ENCODE data around the gene S100A8. TPM values are rescaled to one million over a fixed set of nuclear protein-coding genes. Genes with fewer than 3 reads are reported as not detected.
"Not testable (repeated sequence)": the region's sequence is repeated elsewhere in the genome, so short reads cannot be mapped to it uniquely, and the experiment has no call there.

The S100A8 gene
- total RNA-seq, 1 donor from 2014 or later = 79.9 TPM

DNA sequence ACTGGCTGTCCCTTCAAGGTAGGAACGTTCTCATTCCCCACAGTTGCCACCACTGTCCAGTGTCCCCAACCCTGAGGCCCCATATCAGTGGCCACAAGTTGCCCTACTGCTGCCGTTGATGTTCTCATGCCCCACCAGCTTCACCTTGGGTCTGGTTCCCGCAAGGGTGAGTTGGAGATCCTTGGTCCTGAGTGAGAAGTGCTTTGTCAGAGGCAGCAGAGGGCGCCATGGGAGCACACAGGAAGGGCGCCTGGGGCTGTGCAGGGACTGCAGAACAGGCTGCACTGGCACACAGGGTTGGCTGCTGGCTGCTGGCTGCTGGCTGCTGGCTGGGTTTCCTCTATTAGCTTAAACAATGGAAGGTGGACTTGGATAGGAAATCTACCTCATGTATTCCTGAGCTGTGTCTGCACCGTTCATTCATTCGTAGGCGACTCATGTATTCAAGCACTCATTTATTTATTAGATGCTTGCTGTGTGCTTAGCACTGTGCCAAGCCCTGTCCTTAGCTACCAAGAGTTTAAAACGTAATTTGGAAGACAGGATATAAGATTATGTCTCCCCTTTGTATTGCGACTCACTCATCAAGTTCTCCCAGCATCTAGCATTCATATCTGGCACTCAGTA is 35.3 kb downstream of the S100A8 start:
- peak; percentile 93 for DNase-seq (ENCODE audit: missing footprints)
- ATAC-seq = peak; percentile 29
- intact Hi-C loops (cut with DNase I) = loop anchor here (10.0 kb wide), 2 partner anchors 319 to 419 kb away; partner anchors contain the start of genes ILF2, NPR1 and SLC27A3

- intact Hi-C loops (cut with DNase I) = loop anchor here (10.0 kb wide), 2 partner anchors 320 to 420 kb away; partner anchors contain the start of genes ILF2, NPR1 and SLC27A3
- ATAC-seq (no peak), DNase-seq (ENCODE audit: missing footprints) (no peak)
These were observed 36.2 kb downstream of the S100A8 start for GRCh38 chr1:153354515-153355193.

DNA sequence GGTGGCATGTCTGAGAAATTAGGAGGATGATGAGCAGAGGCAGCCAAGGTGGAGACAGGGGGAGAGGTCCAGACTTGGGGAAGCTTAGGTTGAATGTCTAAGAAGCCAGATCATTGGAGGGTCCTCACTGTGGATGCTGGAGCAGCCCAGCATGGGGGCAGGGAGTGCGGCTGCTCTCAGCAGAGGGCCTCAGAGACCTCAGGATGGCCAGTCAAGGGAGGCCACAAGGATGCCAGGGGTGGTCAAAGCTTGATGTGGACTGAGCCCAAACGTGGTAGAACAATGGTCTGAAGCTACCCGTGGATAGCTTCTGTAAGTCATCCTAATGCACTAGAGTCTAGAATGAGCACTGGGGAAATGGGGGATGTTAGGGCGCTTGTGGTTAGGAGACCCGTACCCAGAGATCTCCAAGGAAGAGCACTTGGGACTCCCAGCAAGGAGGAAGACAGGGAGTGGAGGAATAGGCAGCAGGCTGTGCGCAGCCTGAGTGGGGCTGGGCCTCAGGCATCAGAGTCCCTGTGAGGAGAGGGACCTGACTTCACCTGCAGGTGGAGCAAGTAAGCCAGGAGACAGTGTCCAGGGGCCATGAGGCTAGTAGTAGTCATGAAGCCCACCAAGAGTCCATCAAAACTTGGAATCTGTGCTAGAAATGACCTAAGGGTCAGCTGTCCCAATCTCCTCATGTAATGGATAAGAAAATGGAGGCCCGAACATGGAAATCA is 37.5 kb downstream of the S100A8 start:
- intact Hi-C loops (cut with DNase I) = loop anchor here (10.0 kb wide), 2 partner anchors 321 to 421 kb away; partner anchors contain the start of genes ILF2, NPR1 and SLC27A3
- ATAC-seq (no peak), DNase-seq (ENCODE audit: missing footprints) (no peak)

GRCh38 chr1:153352523-153352922 is 38.4 kb downstream of the S100A8 start:
- intact Hi-C loops (cut with DNase I) = loop anchor here (1.0 to 10.0 kb wide), 3 partner anchors 143 to 422 kb away; partner anchors contain the start of genes ILF2, NPR1 and SLC27A3
- ATAC-seq (peak; percentile 84), DNase-seq (ENCODE audit: missing footprints) (peak; percentile 81)

DNA sequence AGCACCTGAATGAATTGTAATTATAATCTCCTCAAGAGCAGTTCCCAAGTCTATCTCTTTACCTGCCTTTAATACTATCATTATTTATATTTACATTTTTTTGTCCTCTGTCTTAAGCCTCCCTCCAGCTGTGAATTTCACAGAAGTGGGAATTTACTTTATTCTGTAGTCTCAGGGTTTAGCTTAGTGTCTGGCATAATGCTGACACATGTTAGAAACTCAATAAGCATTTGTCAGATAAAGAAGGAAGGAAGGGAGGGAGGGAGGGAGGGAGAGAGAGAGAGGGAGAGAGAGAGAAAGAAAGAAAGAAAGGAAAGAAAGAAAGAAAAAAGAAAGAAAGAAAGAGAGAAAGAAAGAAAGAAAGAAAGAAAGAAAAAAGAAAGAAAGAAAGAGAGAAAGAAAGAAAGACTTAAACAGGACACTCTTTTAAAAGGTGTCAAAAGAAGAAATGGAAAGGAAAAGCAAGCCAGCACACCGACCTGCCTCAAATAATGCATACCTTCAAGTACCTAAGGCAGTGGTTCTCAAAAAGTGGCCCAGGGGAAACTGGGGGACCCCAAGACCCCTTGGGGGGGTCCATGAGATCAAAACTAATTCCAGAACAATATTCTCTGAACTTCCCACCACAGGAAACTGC is 40.4 kb downstream of the S100A8 start:
- ATAC-seq (no peak), DNase-seq (ENCODE audit: missing footprints) (no peak)
- intact Hi-C loops (cut with DNase I) = loop anchor here (10.0 kb wide), 2 partner anchors 324 to 424 kb away; partner anchors contain the start of genes ILF2, NPR1 and SLC27A3

GRCh38 chr1:153349363-153350320 is 41.2 kb downstream of the S100A8 start:
- DNase-seq (ENCODE audit: missing footprints) = no peak
- ATAC-seq = no peak
- intact Hi-C loops (cut with DNase I) = loop anchor here (10.0 kb wide), 2 partner anchors 325 to 425 kb away; partner anchors contain the start of genes ILF2, NPR1 and SLC27A3

DNA sequence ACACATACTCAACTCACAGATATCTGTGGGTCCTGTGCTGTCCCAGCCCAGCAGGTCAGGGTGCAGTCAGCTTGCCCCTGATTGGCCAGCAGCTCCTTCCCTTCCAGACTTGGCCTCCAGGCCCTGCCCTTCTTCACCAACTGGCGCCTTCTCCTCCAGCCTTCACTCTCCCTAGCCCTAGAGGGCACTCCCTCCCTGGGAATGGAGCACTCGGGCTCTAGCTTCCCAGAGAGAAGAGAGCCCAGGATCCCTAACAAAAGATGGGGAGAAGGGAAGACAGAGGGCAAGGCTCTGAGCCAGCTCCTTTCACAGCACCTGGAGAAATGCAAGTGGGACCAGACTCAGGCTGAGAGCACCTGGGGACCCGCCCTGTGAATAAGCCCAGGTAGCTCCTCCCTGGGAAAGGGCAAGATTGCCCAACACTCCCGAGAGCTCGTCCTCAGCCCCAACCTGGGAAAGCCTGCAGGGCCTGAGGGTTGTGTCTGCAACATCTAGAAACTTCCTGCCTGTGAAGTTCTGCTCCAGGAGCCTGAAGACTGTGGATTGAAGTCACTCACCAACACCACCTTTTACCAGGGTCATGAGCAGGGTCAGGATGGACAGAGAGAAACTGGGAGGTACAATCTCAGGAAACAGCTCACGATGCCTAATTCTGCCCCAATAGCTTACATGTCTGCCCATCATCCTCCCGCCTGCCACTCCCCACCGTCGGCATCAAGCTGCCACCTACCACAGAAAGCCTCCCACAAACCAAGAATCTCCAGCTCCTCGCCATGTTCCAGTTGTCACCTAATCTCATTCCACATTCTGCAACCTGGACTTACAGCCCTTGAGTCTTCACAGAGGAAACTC is 42.1 kb downstream of the S100A8 start, which contains the start of gene PGLYRP4:
Gene PGLYRP4, minus strand, starts transcription at position 331 of the 852 bp plus-strand sequence. CDS start 909 bp downstream, outside the sequence.
- DNase-seq (ENCODE audit: missing footprints) (no peak), ATAC-seq (no peak)
- intact Hi-C loops (cut with DNase I) = no loop called here

DNA sequence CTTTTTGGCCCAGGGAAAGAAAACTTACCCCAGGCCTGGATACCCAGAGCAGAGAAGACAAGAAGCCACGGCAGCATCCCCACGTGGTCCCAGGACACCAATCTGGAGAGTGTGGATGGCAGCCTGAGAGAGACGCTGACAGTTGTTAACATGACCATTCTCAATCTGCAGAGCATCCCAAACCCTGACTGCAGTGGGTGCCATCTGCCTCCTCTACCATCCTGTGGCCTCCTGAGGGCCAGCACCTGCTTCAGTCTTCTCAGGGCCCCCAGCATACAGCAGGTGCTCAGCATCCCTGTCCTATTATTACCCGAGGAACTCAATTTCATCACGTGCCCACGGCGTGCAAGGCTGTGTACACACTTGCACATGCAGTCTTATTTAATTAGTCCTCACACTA is 43.0 kb downstream of the S100A8 start:
- ATAC-seq (no peak), DNase-seq (ENCODE audit: missing footprints) (no peak)
- intact Hi-C loops (cut with DNase I) = no loop called here

GRCh38 chr1:153347049-153347448 is 43.8 kb downstream of the S100A8 start:
- intact Hi-C loops (cut with DNase I); ATAC-seq; DNase-seq (ENCODE audit: missing footprints): not testable (repeated sequence)

DNA sequence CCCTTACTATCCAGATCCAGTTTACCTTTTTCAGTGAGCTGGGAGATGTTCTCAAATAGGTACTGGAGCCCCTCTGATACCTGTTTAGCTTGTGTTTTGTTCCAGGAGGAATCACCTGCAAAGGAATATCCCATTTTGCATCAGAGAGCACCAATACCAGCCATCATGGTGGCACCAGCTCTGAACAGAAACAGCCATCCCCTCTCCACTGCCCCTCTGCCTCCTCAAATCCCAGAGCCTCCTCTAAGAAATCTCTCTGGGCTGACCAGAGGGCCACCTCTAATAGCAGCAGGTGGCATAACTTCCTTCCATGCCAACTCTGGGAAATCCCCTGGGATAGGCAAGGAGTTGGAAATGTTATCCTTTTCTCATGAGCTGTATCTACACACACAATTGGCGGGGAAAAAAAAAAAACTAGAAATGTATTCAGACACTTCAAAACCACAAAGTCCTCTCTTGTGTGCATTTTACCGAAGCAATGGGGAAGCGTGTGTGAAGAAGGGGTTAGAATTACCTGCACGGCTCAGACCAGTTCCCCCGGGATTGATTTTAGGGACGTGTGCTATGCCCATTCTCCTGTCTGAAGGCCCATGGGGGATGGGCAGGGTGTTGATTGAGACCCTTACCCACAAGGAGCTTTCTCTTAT is 44.7 kb downstream of the S100A8 start:
- intact Hi-C loops (cut with DNase I) = no loop called here
- no peak for ATAC-seq
- DNase-seq (ENCODE audit: missing footprints) = no peak

- intact Hi-C loops (cut with DNase I) = no loop called here
- DNase-seq (ENCODE audit: missing footprints) = no peak
- no peak for ATAC-seq
These were observed 45.4 kb downstream of the S100A8 start for GRCh38 chr1:153345187-153346076.

- intact Hi-C loops (cut with DNase I) = no loop called here
- ATAC-seq (peak; percentile 54), DNase-seq (ENCODE audit: missing footprints) (no peak)
These were observed 46.2 kb downstream of the S100A8 start for GRCh38 chr1:153344718-153345025.

GRCh38 chr1:153343811-153344717 is 46.8 kb downstream of the S100A8 start:
- ATAC-seq = no peak
- DNase-seq (ENCODE audit: missing footprints) = no peak
- intact Hi-C loops (cut with DNase I) = no loop called here

DNA sequence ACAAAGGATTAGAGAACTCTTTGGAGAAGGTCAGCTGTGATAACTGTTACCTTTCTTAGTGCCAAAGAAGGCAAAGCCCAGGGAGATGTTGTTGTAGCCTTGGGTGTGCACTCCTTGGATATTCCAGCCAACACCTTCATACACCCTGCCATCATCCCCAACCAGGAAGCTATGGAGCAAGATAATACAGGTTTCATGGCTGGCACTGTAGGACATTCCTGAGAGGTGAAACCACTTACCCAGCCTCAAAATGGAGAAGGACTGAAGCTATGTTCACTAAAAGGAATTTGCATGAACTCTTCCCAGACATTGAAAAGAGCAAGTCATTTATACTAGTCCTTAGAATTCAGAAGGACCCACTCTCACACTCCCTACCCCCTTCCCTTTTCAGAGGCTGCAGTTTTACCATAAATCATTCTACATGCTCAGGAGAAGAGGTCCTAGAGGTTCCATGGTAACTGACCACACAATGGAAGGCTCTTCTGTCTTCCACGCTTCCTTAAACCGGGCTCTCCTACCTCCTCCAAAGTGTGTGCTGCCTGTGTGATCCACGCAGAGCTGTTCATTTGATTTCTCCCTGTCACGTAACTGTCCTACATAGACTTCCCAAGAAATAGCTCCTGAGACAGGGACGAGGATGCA is 47.7 kb downstream of the S100A8 start:
- intact Hi-C loops (cut with DNase I) = no loop called here
- DNase-seq (ENCODE audit: missing footprints) (no peak), ATAC-seq (no peak)
